Activated CD4-positive, alpha-beta T cell treated with anti-CD3 and anti-CD28 coated beads, Interleukin-2, amount 50 U/mL, for 1 hour (primary cell): ENCODE data around the gene ARHGEF37.

Experiments
- DNase-seq: peaks from one replicate; pipeline ENCODE4 v3.0.0-alpha.2; 2020

The ARHGEF37 gene

DNA sequence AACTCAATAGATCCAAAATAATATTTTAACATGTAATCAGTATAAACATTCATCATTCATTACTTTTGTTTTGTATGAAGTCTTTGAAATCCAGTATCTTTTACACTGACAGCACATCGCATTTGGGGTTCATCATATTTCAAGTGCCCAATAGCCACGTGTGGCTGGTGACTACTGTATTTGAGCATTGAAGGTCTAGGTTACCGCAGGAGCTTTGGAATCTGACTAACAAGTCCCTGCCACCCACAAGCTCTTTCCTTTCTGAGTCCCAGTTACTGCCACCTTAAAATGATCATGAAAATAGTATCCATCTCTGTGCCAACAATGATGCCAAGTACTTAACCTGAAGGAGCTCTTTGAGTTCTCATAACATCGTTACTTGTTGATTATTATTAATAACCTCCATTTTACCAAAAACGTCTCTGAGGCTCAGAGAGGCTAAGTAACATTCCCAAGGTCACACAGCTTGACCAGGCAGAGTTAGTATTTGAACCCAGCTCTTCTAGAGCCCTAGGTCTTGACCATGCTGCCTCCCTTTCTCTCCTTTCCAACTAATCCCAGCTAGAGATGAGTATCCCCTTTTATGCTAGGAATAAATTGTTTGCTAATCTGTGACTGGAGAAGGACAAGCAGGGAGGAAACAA lies 24.2 kb downstream of the ARHGEF37 start:
- no peak for DNase-seq

DNA sequence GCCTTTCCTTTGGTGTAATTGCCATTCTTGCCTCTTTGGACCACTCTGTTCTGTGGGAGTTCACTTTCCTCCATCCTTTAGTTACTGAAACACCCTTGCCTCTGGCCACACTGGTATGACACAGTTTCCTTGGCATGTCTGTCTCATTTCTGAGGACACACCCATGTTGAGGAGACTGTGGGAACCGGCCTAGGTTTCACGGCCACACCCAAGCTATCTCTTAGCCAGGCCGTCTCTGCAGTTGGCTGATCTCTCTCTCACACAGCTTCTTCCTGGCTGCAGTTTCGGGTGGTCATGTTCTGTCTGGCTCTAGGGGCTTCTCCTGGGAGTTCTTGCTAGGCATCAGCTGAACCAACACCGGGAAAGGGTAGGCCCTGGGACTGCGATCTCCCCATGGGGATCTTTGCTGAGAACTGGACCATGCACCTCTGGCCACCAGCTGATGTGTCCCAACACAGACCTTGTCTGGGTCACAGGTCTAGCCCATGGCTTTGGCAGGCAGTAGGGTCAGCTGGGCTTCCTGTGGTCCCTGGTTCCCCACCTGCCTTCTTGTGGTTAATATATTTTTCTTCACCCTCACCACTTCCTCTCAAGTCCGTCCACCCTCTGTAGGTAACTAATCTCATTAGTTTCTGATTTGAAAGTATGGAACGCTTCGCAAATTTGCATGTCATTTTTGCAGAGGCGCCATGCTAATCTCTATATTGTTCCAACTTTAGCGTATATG lies 24.9 kb downstream of the ARHGEF37 start:
- DNase-seq, result no peak

DNA sequence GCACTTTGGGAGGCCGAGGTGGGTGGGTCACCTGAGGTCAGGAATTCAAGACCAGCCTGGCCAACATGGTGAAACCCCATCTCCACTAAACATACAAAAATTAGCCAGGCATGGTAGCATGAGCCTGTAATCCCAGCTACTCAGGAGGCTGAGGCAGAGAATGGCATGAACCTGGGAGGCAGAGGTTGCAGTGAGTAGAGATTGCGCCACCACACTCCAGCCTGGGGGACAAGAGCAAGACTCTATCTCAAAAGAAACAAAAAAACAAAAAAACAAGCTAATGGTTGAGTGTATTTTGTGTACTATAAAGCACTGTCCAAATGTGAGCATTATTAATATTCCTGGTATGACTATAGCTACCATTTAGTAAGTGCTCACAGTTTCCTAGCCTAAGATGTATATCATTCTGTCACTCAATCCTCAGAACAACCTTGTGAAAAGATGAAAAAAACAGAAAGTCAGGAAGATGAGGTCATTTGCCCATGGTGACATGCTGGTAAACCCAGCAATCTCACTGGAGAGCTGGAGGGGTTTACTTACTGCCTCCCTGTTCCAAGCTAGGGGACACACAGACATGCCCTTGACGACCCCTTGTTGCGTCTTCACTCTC lies 27.7 kb downstream of the ARHGEF37 start:
- DNase-seq, result no peak

DNA sequence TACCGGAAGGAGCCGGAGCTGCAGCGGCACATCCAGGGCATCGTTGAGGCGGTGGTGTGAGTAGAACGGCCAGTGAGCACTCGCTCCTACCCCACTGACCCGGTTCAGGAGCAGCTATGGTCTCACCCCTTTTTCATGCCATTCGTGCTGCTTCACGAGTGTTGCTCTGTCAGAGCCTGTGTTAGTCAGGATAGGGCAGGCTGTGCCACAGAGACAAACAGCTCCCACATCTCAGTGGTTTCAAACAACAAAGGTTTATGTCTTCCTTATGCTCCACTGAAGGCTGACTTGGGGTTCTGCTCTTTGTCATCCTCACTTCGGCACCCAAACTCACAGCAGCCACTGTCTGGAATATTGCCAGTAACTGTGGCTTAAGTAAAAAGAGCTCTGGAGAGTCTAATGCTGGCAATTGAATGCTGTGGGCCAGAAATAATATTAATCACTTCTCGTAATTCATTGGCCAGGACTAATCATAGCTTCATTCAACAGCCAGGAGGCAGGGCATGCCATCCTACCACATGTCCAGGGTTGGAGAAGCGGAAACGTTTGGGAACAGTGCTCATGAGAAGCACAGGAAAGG lies 28.4 kb downstream of the ARHGEF37 start:
- DNase-seq, result no peak

DNA sequence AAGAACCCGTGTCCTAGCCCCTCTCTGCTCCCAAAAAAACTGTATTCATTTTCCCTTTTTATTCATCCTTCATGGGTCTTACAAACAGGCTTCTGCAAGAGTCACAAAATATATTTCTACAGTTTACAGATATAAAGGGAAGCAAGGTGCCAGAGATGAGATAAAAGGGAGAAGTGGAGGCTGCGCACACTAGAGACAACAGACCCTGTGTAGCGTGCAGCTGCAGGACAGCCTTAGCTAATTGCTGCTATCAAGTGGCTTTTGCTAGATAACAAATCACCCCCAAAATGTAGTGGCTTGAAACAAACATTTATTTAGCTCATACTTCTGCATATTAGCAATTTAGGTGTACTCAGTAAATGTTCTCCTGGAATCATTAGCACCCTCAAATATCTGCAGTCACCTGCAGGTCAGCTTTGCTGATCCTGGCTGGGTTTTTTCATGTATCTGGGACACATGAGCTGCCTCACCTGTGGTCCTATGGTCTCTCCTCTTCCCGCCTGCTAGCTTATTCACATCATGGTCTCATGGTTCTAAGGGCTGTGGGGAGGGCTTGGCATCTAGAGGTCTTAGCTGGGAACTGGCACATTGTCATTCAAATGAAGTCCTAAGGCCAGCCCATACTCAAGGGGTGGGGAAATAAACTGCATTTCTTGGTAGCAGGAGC lies 29.4 kb downstream of the ARHGEF37 start:
- no peak for DNase-seq

DNA sequence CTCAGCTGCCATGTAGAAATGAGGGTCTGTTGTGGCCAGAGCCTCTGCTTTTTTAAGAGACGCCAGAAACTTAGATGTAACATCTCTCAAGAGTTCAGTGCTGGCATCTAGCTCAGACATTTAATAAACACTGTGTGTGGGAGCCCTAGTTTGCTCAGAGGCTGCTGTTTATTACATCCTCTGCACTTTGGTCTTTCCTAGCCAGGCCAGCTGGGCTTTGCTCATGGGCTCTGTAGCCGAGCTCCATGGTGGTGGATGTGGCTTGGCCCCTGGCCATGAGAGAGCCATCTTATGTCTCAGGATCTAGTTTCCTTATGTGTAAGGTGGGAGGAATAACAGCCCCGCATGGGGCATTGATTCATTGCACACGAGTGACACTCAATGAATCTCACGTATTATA lies 30.0 kb downstream of the ARHGEF37 start:
- DNase-seq, result no peak

DNA sequence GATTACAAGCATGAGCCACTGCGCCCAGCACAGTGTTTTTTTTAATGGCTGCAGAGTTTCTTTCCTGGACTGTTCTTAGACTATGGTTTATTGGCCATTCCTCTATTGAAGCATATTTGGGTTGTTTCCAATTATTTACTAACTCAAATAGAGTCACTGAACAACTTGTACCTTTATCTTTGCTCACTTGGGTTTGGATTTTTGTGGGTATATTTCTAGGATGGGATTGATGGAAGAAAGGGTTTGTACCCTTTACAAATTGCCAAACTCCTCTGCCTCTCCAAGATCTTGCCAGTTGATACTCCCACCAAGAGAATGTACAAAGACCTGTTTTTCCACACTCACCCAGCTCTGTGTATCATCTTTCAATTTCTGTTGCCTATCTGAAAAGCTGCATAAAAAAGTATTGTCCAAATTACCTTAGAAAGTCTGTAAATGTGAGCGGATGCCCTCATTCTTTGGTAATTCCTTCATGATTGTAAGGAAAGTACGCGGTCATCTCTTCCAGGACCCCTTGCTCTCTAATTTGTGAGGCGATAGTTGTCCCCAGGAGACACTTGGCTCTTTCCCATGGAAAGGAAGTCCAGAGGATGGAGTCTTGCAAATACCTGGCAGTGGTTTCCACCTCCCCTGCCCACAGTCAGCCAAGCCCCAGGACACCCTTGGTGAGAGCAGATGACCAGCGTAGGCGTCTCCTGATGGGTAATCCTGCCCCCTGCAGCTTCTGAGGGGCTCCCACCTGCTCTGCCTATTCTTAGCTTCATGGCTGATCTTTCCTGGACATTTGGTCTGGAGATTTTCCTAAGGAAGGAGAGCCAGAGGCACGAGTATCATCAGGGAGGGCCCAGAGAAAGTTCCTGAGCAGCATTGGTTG lies 33.0 kb downstream of the ARHGEF37 start:
- DNase-seq, result no peak

DNA sequence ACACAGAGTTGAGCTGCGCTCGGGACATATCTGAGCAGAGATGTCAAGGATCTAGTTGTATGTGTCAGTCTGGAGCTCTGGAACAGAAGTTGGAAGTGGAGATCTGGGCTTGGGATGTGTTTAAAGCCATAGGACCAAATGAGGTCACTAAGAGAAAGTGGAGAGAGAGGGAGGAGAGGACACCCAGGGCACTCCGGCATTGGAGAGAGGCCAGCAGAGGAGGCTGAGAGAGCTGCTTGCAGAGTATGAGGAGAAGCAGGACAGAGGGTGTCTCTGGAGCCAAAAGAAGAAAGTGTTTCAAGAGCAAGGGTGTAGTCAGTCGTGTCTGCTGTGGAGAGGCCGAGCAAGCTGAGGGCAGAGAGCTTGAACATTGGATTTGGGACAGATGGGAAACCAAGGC lies 34.7 kb downstream of the ARHGEF37 start:
- DNase-seq, result no peak

DNA sequence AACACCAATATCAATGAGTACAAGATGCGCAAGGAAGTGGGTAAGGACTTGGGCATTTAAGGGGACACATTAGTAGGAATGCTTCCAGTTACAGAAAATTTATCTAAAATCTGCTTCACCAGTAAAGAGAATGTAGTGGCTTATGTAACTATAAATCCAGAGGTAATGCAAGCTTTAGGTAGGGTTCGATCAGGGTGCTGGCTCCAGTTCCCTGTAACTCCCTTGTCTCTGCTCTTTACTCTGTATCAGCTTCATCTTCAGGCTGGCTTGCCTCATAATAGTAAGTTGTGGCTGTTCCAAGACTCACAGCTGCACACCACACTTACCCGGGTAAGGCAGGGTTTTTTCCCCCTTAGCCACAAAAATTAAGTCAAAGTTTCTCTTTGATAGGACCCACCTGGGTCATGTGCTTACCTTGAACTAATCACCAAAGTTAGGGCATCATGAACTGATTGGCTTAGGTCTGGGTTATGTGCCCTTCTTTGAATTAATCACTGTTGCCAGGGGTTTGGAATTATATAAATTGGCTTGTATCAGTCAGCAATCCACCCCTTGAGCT lies 35.5 kb downstream of the ARHGEF37 start:
- no peak for DNase-seq

DNA sequence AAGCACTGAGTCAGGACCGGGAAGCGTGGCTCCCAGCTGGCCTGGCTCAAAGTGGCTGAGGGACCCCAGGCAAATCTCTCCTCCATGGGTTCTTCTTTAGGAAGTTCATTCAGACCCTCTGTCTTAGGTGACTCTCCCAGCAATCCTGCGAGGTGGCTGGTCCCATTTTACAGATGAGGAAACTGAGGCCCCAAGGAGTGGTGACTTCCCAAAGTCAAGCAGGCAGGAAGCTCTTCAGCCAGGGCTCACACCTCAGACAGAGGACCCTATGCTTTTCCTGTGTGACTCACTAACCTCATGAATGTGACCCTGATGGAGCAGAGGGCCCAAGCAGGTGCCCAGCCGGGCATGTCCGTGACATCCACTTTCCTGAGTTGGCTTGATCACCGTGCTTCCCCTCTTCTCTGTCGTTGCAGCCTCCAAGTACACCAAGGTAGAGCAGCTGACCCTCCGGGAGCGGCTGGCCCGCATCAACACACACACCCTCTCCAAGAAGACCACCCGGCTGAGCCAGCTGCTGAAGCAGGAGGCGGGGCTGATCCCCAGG lies 36.5 kb downstream of the ARHGEF37 start:
- DNase-seq, result no peak

DNA sequence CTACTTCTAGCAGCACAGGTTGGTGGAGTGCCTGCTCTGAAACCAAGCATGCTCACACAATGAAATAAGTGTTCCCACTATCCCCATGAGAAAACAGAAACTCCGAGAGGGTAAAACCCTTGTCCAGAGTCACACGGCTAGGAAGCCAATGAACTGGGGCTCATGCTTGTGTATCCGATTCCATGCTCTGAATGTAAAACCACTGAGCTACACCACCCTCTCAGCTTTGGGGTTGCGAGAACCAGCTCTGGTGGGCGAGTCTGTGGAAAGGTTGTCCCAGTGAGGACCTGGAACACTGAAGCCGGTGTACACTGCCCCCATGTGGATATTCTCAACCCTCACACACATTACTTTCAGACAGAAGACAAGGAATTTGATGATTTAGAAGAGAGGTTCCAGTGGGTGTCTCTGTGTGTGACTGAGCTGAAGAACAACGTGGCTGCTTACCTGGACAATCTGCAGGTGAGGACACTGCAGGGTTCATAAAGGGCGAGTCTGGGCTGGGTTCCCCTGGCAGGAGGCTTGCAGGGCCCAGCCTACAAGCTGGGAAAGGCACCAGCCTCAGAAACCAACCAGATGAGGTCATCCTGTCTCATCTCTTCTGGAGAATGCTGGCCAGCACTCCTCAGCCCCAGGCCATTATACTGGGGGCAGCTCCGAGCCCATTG lies 37.4 kb downstream of the ARHGEF37 start:
- no peak for DNase-seq

DNA sequence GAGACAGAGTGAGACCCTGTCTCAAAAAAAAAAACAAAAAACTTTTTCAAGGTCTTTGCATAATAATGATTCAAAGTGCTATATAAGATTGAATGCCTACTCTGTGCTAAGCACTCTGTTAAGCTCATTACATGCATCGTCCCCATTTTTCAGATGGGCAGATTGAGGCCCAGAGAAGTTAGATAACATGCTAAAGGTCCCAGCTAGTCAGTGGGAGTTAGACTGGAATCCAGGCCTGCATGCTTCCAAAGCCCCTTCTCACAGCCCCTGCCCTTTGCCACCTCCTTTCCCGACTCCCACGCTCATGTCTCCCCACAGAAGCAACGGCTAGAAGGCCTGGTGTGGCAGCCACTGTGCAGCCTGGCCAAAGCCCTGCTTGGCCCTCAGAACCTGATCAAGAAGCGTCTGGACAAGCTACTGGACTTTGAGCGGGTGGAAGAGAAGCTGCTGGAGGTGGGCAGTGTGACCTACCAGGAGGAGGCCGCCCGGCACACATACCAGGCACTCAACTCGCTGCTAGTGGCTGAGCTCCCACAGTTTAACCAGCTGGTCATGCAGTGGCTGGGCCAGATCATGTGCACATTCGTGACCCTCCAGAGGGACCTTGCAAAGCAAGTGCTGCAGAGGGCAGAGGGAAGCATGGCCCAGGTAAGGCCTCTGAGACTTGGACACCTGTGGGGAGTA lies 40.3 kb downstream of the ARHGEF37 start:
- no peak for DNase-seq

DNA sequence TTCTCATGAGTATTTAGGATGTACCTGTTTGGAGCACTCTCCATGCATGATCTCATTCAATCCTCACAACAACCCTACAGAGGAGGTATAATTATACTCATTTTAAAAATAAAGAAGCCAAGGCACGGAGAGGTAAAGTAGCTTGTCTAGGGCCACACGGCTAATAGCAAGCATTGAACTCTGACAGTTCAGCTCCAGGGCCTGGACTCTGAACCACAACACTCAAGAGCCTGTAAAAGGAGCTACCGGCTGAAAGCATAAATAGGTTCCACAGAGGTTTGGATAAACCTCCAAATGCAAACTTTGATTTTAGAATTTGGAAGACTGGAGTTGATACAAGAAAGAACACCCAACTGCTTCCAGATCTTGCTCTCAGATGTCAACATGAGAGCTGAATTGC lies 41.2 kb downstream of the ARHGEF37 start:
- no peak for DNase-seq

DNA sequence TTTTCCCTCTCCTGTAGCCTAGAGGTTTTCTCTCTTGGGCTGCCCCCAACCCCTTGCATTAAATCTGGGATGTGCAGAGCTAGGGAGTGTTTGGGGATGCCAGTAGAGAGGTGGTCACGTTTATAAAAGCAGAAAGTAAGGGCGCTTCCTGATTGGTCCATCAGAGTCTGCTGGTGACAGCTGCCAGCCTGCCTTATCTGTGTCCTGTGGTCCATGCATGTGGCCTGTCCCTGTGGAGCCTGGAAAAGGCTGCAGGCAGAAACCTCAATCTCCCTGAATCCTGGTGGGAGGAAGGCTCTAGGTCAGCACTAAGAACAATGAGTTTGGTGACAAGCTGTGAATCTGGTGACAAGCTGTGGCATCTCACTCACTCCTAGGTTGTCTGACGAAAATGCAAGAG lies 42.2 kb downstream of the ARHGEF37 start:
- DNase-seq, result no peak

DNA sequence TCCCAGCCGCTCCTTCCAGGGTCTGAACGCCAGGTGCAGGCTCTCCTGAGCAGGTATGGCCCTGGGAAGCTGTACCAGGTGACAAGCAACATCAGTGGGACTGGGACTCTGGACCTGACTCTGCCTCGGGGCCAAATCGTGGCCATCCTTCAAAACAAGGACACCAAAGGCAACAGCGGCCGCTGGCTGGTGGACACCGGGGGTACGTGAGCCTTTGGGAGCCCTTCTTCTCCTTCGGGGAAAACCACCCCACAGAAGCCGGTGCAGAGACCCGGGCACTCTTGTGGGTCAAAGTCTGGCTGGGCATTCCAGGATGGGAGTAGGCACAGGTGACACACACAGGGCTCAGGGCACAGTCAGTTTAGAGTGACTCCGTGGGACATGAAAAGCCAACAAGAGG lies 45.8 kb downstream of the ARHGEF37 start:
- no peak for DNase-seq

DNA sequence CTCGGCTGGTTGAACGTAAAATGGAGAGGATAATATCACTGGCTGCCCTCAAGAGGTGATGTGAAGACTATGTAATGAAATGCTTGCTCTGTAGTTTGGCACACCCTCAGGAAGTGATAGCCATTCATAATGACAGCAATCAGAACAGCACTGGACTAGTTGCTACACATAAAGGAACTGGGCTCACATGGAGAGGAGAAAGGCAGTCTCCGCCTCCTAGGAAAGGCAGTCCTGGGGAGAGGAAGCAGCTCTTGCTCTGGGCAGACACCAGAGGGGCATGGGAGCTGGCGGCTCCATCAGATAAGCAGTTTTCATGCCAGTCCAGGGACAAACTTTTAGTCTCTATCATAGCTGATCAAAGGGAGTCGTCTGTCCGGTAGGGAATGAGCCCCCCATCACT lies 46.9 kb downstream of the ARHGEF37 start:
- no peak for DNase-seq

DNA sequence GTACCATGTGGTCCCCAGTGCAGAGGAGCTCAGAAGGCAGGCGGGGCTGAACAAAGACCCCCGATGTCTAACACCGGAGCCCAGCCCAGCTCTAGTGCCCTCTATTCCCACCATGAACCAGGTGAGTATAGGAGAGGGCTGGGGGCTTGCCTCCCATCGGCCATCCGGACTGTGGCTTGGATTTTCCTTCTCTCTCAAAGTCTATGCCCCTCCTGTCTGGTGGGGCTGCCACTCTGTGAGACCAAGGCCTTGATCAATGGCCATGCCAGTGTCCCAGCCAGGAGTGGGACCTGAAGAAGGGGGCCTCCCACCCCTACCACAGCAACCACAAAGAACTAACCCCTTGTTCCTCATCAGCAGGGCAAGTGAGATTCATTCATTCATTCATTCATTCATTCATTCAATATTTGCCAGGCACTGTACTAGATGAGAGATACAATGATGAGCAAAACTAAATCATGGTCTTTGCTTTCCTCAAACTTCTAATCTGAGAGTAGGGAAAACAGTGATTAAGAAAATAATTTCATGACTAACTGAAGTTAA lies 47.6 kb downstream of the ARHGEF37 start:
- no peak for DNase-seq

DNA sequence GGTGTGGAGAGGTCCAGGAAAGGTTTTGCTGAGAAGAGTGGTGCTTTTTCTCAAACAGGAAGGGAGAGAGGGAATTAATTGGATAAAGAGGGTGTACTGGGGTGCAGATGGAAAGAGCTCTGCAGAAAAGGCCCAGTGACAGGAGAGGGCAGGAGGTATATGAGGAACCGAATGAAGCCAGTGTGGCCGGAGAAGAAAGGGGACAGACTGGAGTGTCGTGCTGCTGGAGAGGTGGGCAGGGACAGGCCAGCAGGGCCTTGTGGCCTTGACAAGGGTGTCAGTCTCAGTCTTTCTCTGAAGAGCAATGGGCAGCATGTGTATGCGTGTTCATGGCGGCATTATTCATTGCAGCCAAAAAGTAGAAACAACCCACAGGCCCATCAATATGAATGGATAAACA lies 48.1 kb downstream of the ARHGEF37 start:
- no peak for DNase-seq

DNA sequence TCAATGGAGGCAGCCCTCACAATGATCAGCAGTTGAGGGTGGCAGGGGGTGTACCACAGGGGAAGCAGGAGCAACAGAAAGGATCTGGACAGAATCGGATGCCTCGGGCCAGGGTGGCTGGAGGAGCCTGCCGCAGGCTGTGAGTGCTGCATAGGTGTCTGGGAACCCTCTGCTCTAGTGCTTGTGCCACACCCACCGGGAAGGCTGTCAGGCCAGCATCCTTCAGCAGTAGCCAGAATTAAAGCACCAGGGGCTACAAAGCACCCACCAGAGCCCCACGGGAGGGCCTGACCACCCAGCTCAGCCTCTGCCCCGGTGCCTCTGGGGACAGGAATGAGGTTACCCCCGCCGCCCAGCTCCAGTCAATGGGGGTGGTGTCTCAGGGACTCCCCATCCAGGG lies 49.0 kb downstream of the ARHGEF37 start:
- no peak for DNase-seq

DNA sequence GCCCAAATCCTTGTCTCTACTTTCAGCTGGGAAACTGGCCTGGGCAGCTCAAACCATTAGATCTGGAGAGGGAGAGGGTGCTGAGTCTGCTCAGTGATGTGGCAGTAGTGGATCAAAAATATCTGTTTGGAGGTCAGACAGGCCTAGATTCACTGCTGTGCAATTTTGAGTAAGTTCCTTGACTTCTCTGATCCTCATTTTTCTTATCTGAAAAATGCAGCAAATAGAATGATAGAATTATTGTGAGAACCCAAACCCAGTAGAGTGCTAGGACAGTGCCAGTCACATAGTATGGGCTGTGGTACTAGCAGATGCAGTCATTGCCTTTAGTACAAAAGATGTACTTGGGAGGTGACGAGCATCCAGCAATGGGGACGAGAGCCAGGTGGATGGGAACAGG lies 50.2 kb downstream of the ARHGEF37 start:
- DNase-seq, result no peak
